ENCODE measurements around the gene ELL3. TPM values are rescaled to one million over a fixed set of nuclear protein-coding genes. Genes with fewer than 3 reads are reported as not detected.
A peak's percentile ranks its signal among the peaks of the same experiment; 100 is the strongest.

The ELL3 gene
- total RNA-seq, 4 donors from 2014 or later = 5.1 to 6.6 (median 5.8) TPM

- Histone ChIP-seq H3K36me3 (peaks cover 7 to 53% of the 10 kb centered on the region in 2 donors), H3K9me3 (no peaks in the 10 kb centered on the region), H3K27ac (peak overlapping the region in 1 of 4 donors; percentile 93), H3K4me1 (peaks cover 0 to 27% (median 4%) of the 10 kb centered on the region in 3 donors), H3K27me3 (no peaks in the 10 kb centered on the region), H3K4me3 (no peak overlapping the region)
- ATAC-seq = no peak
- 72 to 74% methylated on average over 4 of the region's 4 CpGs for WGBS, 2 donors (ENCODE audit: low coverage in 1 of 2)
- TF ChIP-seq POLR2A (IDR thresholded peaks at IDR 0.05) (no peak), POLR2AphosphoS5 (IDR thresholded peaks at IDR 0.05) (no peak), EP300 (IDR thresholded peaks at IDR 0.05) (no peak)
- TF ChIP-seq, protein P1, sequence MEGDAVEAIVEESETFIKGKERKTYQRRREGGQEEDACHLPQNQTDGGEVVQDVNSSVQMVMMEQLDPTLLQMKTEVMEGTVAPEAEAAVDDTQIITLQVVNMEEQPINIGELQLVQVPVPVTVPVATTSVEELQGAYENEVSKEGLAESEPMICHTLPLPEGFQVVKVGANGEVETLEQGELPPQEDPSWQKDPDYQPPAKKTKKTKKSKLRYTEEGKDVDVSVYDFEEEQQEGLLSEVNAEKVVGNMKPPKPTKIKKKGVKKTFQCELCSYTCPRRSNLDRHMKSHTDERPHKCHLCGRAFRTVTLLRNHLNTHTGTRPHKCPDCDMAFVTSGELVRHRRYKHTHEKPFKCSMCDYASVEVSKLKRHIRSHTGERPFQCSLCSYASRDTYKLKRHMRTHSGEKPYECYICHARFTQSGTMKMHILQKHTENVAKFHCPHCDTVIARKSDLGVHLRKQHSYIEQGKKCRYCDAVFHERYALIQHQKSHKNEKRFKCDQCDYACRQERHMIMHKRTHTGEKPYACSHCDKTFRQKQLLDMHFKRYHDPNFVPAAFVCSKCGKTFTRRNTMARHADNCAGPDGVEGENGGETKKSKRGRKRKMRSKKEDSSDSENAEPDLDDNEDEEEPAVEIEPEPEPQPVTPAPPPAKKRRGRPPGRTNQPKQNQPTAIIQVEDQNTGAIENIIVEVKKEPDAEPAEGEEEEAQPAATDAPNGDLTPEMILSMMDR (IDR thresholded peaks at IDR 0.05) = no peak
Observed at GRCh38 chr15:43774062-43774461, 2.7 kb downstream of the ELL3 start.

DNA sequence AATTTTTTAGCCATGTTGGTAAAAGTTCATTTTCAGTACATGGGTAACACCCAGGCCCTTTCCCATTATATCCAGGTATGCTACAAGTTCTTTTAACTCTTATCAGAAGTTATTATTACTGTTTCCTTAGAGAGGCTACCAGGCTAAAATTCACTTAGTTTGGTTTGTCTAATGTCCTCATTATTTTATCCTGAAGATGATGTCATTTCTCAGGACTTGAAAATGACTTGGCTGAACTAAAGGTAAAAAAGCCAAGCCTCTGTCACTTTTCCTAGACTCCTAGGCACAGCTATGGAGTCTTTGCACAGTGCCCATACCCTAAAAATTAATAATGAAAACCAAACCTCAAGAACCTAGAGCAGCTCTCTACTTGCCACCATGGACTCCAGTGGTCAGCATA is 4.1 kb downstream of the ELL3 start:
- no peak for ATAC-seq
- H3K27me3 ChIP-seq = no peaks in the 10 kb centered on the region
- peaks cover 7 to 68% of the 10 kb centered on the region in 2 donors for H3K36me3 ChIP-seq
- H3K4me3 ChIP-seq = no peak overlapping the region
- no peaks in the 10 kb centered on the region for H3K9me3 ChIP-seq
- peaks cover 0 to 21% (median 0%) of the 10 kb centered on the region in 3 donors for H3K4me1 ChIP-seq
- TF ChIP-seq POLR2AphosphoS5 (IDR thresholded peaks at IDR 0.05) = no peak
- TF ChIP-seq POLR2A (IDR thresholded peaks at IDR 0.05) = no peak
- TF ChIP-seq EP300 (IDR thresholded peaks at IDR 0.05) = no peak
- TF ChIP-seq, protein P1 (IDR thresholded peaks at IDR 0.05) = no peak
- no peak overlapping the region for H3K27ac ChIP-seq

DNA sequence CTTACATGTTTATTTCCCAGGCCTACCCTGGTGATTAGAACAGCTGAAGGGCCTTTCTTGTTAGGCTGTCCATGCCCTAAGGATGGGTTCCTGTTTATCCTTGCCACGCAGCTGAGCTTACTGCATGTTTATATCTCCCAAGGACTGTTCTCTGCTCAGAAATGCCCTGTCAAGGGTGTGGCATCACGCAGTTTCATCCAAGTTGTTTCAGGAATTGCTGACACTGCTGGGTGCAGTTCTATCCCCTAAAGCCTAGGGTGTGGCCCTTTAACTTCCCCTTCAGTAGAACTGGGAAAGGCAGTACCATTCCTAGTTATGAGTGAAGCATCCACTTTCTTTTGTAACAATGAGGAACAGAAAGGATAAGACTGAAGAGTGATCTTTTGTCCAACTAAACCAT is 5.0 kb downstream of the ELL3 start:
- H3K36me3 ChIP-seq = peaks cover 7 to 76% of the 10 kb centered on the region in 2 donors
- H3K27ac ChIP-seq = peak overlapping the region in 1 of 4 donors; percentile 21
- no peaks in the 10 kb centered on the region for H3K27me3 ChIP-seq
- 51 to 61% methylated on average over 2 of the region's 2 CpGs for whole genome bisulfite sequencing, 2 donors (ENCODE audit: low coverage in 1 of 2)
- H3K9me3 ChIP-seq = no peaks in the 10 kb centered on the region
- peaks cover 0 to 18% (median 0%) of the 10 kb centered on the region in 3 donors for H3K4me1 ChIP-seq
- ATAC-seq = peak; percentile 38
- H3K4me3 ChIP-seq = no peak overlapping the region
- no peak for TF ChIP-seq POLR2A (IDR thresholded peaks at IDR 0.05)
- TF ChIP-seq EP300 (IDR thresholded peaks at IDR 0.05) = no peak
- TF ChIP-seq, protein P1 (IDR thresholded peaks at IDR 0.05) = no peak
- TF ChIP-seq POLR2AphosphoS5 (IDR thresholded peaks at IDR 0.05) = no peak

DNA sequence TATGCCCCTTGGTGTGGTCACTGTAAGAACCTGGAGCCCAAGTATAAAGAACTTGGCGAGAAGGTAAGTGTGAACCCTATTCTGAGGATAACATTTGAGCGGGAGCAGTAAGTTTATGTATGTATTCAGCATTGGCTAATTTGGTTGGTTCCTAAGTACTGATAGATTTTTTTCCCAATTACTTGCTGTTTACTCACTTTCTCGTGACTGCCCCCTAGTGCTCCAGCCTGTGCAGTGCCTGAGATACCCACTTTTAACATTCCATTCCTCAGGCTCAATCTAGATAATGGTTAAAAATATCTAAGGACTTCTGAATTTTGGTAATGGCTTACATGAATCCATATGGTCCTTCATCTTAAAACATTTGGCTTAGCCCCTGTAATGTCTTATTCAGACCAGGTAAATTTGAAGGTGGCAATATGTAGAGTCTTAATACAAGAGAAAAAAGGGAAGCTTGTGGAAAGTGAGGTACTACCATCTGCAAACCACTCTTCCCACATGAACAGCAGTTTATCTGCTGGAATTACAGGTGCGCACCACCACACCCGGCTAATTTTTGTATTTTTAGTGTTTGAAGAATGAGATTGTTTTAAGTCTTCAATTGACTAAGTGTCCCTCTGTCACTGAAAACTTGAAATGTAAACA is 7.1 kb downstream of the ELL3 start:
- peaks cover 14 to 97% of the 10 kb centered on the region in 2 donors for H3K36me3 ChIP-seq
- WGBS, 2 donors (ENCODE audit: low coverage in 1 of 2) = 64 to 71% methylated on average over 5 of the region's 5 CpGs

More for the DNA sequence above, 7.1 kb downstream of the ELL3 start:
- no peaks in the 10 kb centered on the region for H3K9me3 ChIP-seq
- ATAC-seq = no peak
- no peaks in the 10 kb centered on the region for H3K4me1 ChIP-seq
- H3K4me3 ChIP-seq = no peak overlapping the region
- TF ChIP-seq POLR2AphosphoS5 (IDR thresholded peaks at IDR 0.05) = no peak
- TF ChIP-seq, protein P1 (IDR thresholded peaks at IDR 0.05) = peak; percentile 63 to 75 (median 69)
- no peak for TF ChIP-seq EP300 (IDR thresholded peaks at IDR 0.05)
- TF ChIP-seq POLR2A (IDR thresholded peaks at IDR 0.05) = no peak
- H3K27ac ChIP-seq = peak overlapping the region in 1 of 4 donors; percentile 25
- H3K27me3 ChIP-seq = no peaks in the 10 kb centered on the region
